Measurements from ENCODE around the gene NRF1.

The NRF1 gene

GRCh38 chr7:129771201-129771927, 159.8 kb downstream of the NRF1 start:
- no peak for DNase-seq (ENCODE audit: extremely low spot score)
- CTCF ChIA-PET, result no interaction called here
- TF ChIP-seq SP1 (IDR thresholded peaks at IDR 0.05) (no peak), ARNT (IDR thresholded peaks at IDR 0.05) (no peak), TARDBP (IDR thresholded peaks at IDR 0.05) (no peak), LEF1 (IDR thresholded peaks at IDR 0.05; ENCODE audit: borderline replicate concordance) (no peak), CTBP1 (IDR thresholded peaks at IDR 0.05; ENCODE audit: borderline replicate concordance) (no peak), L3MBTL2 (conservative IDR thresholded peaks at IDR 0.05) (no peak), ZNF384 (IDR thresholded peaks at IDR 0.05) (no peak), HDGF (IDR thresholded peaks at IDR 0.05; ENCODE audit: borderline replicate concordance) (no peak), FOXK2 (IDR thresholded peaks at IDR 0.05) (no peak), PKNOX1 (IDR thresholded peaks at IDR 0.05) (no peak), FOXM1 (IDR thresholded peaks at IDR 0.05; ENCODE audit: borderline replicate concordance) (no peak), FOXA1 (IDR thresholded peaks at IDR 0.05) (no peak), BHLHE40 (IDR thresholded peaks at IDR 0.05; ENCODE audit: borderline replicate concordance) (no peak), ELF4 (IDR thresholded peaks at IDR 0.05) (no peak), NFRKB (IDR thresholded peaks at IDR 0.05) (no peak)
- POLR2A ChIA-PET, result no interaction called here

DNA sequence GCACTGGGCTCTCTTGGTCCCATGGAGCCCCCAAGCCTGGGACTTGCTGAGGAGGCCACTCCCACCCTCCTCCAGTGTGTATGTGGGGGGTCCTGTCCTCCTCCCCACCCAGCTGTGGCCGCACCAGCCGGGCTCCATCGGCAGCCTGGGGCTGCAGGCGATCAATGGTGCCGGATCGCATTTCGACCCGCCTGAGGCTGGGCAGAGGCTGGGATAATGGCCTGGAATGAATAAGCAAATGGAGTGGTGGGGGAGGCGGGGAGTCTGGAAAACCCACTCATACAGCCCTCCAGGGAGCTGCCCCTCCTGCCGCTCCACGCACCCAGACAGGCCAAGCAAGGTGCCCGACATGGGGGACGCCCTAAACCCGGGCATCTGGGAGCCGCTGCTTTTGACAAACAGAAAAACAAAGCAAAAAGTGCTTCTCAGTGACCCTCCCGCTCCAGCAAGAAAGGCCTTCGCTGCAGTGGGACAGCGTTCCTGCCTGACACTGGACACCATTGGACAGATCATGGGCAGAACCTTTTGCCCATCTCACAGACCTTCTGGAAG, 160.5 kb downstream of the NRF1 start:
- ChIA-PET POLR2A (no interaction called here), CTCF (no interaction called here)
- no peak for DNase-seq (ENCODE audit: extremely low spot score)
- TF ChIP-seq L3MBTL2 (conservative IDR thresholded peaks at IDR 0.05) (no peak), ARNT (IDR thresholded peaks at IDR 0.05) (no peak), LEF1 (IDR thresholded peaks at IDR 0.05; ENCODE audit: borderline replicate concordance) (no peak), FOXM1 (IDR thresholded peaks at IDR 0.05; ENCODE audit: borderline replicate concordance) (no peak), SP1 (IDR thresholded peaks at IDR 0.05) (no peak)

DNA sequence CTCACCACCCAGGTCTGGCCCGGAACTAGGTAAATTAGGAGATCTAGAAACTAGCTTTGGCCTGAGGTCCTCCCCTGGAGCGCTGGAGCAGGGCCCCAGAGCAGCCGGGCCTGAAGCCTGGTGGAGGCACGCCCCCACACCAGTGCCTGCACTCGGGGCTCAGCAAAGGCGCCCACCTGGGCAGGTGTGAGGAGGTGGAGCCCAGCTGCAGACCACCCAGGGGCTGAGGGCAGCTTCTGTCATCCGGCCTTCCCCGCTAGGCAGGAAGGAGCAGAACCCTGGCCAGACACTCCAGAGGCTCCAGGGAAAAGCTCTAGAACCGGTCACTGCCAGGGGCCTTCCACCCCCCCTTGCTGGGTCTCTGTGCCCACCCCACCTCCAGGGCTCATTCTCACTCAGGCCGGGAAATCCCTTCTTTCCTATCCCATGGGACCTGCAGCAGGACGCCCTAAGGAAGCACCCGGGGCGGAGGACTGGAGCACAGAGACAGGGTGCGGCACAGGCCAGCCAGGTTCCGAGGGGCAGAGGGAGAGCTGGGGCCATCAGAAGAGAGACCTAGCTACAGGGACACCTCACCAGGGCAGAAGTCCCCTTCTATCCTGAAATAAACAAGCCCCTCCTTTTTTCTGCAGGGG, 161.2 kb downstream of the NRF1 start:
- no peak for DNase-seq (ENCODE audit: extremely low spot score)
- TF ChIP-seq NFRKB (IDR thresholded peaks at IDR 0.05), result no peak
- no peak for TF ChIP-seq FOXK2 (IDR thresholded peaks at IDR 0.05)
- no peak for TF ChIP-seq TARDBP (IDR thresholded peaks at IDR 0.05)
- no peak for TF ChIP-seq SUZ12 (IDR thresholded peaks at IDR 0.05)
- TF ChIP-seq ELF4 (IDR thresholded peaks at IDR 0.05), result no peak
- no peak for TF ChIP-seq HDGF (IDR thresholded peaks at IDR 0.05; ENCODE audit: borderline replicate concordance)
- TF ChIP-seq L3MBTL2 (conservative IDR thresholded peaks at IDR 0.05), result no peak
- no peak for TF ChIP-seq PKNOX1 (IDR thresholded peaks at IDR 0.05)
- TF ChIP-seq FOXA1 (IDR thresholded peaks at IDR 0.05), result no peak
- no peak for TF ChIP-seq BHLHE40 (IDR thresholded peaks at IDR 0.05; ENCODE audit: borderline replicate concordance)
- no peak for TF ChIP-seq ZNF384 (IDR thresholded peaks at IDR 0.05)
- TF ChIP-seq SP1 (IDR thresholded peaks at IDR 0.05), result no peak
- no peak for TF ChIP-seq LEF1 (IDR thresholded peaks at IDR 0.05; ENCODE audit: borderline replicate concordance)
- TF ChIP-seq CTBP1 (IDR thresholded peaks at IDR 0.05; ENCODE audit: borderline replicate concordance), result no peak
- TF ChIP-seq ARNT (IDR thresholded peaks at IDR 0.05), result no peak
- TF ChIP-seq FOXM1 (IDR thresholded peaks at IDR 0.05; ENCODE audit: borderline replicate concordance), result no peak
- ChIA-PET CTCF (no interaction called here), POLR2A (interaction anchor here (0.9 to 1.0 kb wide), 2 partner anchors 9 to 52 kb away, joined by 3 to 4 read pairs; no protein-coding TSS in a partner anchor)

GRCh38 chr7:129773328-129773731, 161.8 kb downstream of the NRF1 start:
- CTCF ChIA-PET, result interaction anchor here (0.5 kb wide), 1 partner anchor 276 kb away, joined by 3 read pairs; no protein-coding TSS in a partner anchor
- POLR2A ChIA-PET, result interaction anchor here (0.9 to 1.0 kb wide), 2 partner anchors 8 to 51 kb away, joined by 3 to 4 read pairs; no protein-coding TSS in a partner anchor
- DNase-seq (ENCODE audit: extremely low spot score), result no peak
- TF ChIP-seq SUZ12 (IDR thresholded peaks at IDR 0.05) (no peak), LEF1 (IDR thresholded peaks at IDR 0.05; ENCODE audit: borderline replicate concordance) (no peak), NFRKB (IDR thresholded peaks at IDR 0.05) (no peak), ARNT (IDR thresholded peaks at IDR 0.05) (no peak), ELF4 (IDR thresholded peaks at IDR 0.05) (no peak), HDGF (IDR thresholded peaks at IDR 0.05; ENCODE audit: borderline replicate concordance) (no peak), L3MBTL2 (conservative IDR thresholded peaks at IDR 0.05) (no peak), TARDBP (IDR thresholded peaks at IDR 0.05) (no peak), FOXM1 (IDR thresholded peaks at IDR 0.05; ENCODE audit: borderline replicate concordance) (no peak), CTBP1 (IDR thresholded peaks at IDR 0.05; ENCODE audit: borderline replicate concordance) (no peak)

- CTCF ChIA-PET, result interaction anchor here (0.5 kb wide), 1 partner anchor 275 kb away, joined by 3 read pairs; no protein-coding TSS in a partner anchor
- no peak for DNase-seq (ENCODE audit: extremely low spot score)
- POLR2A ChIA-PET, result interaction anchor here (1.0 kb wide), 1 partner anchor 51 kb away, joined by 5 read pairs; no protein-coding TSS in a partner anchor
- TF ChIP-seq NFRKB (IDR thresholded peaks at IDR 0.05), result no peak
- no peak for TF ChIP-seq L3MBTL2 (conservative IDR thresholded peaks at IDR 0.05)
- no peak for TF ChIP-seq FOXK2 (IDR thresholded peaks at IDR 0.05)
- TF ChIP-seq ARNT (IDR thresholded peaks at IDR 0.05), result no peak
- no peak for TF ChIP-seq SP1 (IDR thresholded peaks at IDR 0.05)
- no peak for TF ChIP-seq PKNOX1 (IDR thresholded peaks at IDR 0.05)
- TF ChIP-seq SUZ12 (IDR thresholded peaks at IDR 0.05), result no peak
- no peak for TF ChIP-seq FOXA1 (IDR thresholded peaks at IDR 0.05)
These were observed 162.4 kb downstream of the NRF1 start for GRCh38 chr7:129773871-129774270.

Data from HEK293T (cell line).